Measurements from ENCODE around the gene CREB5.

- TF ChIP-seq CTCF (IDR thresholded peaks at IDR 0.05 in 8 of 11, conservative IDR thresholded peaks at IDR 0.05 in 3 of 11) (no peak), POLR2AphosphoS5 (IDR thresholded peaks at IDR 0.05) (no peak), POLR2A (IDR thresholded peaks at IDR 0.05) (no peak)
Observed at GRCh38 chr7:28862595-28863272, 450.4 kb downstream of the CREB5 start.

All from spleen (tissue), 7 donors.